Measurements from ENCODE around the gene PRDM16. TPM values are rescaled to one million over a fixed set of nuclear protein-coding genes. Genes with fewer than 3 reads are reported as not detected.

Gene PRDM16
- total RNA-seq, 4 donors from 2014 or later: 15.7 to 54.3 (median 27.6) TPM

DNA sequence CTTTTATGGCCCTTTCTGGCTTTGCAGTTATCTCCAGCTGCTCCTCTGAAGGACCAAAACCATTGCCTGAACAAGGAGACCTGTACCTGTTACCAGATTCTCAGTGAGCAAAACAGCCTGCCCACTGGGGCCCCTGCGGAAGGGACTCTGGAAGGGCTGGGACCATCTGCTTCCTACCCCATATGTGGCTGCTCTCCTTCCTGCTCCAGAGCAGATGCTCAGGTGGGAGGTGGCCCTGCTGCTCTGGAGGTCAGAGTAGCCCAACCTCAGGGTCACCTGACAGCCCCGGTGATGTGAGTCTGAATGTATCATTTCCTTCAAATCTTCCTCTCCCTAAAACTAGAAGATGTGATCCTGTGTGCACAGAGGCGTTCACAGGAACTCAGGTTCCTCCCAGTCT is 33.6 kb downstream of the PRDM16 start:
- WGBS, 2 donors: 92 to 100% methylated on average over 1 to 3 of the region's 3 CpGs
- Histone ChIP-seq H3K27ac (no peak overlapping the region), H3K27me3 (no peaks in the 10 kb centered on the region)

DNA sequence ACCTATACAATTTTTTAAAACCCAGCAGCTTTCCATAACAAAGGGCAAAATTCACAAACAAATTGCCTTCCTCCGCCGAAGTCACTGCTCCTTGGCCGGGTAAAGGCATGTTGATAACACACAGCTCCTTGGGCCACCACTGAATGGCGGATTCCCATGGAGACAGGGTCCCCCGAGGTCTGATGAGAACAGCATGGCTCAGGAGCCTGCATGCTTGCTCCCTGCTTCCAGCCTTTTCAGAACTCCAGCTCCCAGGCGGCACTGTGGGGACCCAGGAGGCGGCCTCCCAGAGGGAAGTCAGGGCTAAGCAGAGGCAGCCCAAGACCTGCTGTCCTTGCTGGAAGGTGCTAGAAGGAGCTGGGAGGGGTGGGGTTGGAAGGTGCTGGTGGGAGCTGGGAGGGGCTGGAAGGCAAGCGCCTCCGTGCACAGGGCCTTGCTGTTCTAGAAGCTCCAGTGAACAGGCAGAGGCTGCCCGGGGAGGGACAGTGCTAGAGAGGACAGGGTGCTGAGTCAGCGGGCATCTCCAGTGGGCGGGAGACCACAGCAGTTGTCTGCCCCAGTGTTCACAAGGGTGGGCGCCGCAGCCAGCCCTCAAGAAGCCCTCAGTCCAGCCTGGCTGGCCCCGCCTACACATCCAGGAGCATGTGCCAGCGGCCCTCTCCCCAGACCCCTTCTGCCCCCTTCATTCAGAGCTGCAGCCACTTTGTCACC is 35.1 kb downstream of the PRDM16 start:
- Histone ChIP-seq H3K27ac (peak overlapping the region in 1 of 3 donors; percentile 17), H3K36me3 (no peaks in the 10 kb centered on the region), H3K27me3 (no peaks in the 10 kb centered on the region), H3K4me1 (peaks cover 7 to 23% of the 10 kb centered on the region in 2 donors), H3K9me3 (no peaks in the 10 kb centered on the region), H3K4me3 (replicated peaks in 1 of 3) (no peak overlapping the region)
- intact Hi-C loops (cut with DNase I): no loop called here
- no peak for TF ChIP-seq POLR2A (IDR thresholded peaks at IDR 0.05)
- TF ChIP-seq, protein P1, sequence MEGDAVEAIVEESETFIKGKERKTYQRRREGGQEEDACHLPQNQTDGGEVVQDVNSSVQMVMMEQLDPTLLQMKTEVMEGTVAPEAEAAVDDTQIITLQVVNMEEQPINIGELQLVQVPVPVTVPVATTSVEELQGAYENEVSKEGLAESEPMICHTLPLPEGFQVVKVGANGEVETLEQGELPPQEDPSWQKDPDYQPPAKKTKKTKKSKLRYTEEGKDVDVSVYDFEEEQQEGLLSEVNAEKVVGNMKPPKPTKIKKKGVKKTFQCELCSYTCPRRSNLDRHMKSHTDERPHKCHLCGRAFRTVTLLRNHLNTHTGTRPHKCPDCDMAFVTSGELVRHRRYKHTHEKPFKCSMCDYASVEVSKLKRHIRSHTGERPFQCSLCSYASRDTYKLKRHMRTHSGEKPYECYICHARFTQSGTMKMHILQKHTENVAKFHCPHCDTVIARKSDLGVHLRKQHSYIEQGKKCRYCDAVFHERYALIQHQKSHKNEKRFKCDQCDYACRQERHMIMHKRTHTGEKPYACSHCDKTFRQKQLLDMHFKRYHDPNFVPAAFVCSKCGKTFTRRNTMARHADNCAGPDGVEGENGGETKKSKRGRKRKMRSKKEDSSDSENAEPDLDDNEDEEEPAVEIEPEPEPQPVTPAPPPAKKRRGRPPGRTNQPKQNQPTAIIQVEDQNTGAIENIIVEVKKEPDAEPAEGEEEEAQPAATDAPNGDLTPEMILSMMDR (IDR thresholded peaks at IDR 0.05): no peak
- 79 to 88% methylated on average over 13 to 15 of the region's 16 CpGs for WGBS, 2 donors
- DNase-seq: peak; percentile 36 to 42

More for the DNA sequence above, 33.6 kb downstream of the PRDM16 start:
- Histone ChIP-seq H3K4me3 (replicated peaks in 1 of 3) (no peak overlapping the region), H3K36me3 (no peaks in the 10 kb centered on the region), H3K9me3 (no peaks in the 10 kb centered on the region), H3K4me1 (peaks cover 13 to 29% of the 10 kb centered on the region in 2 donors)
- no peak for DNase-seq
- TF ChIP-seq, protein P1 (IDR thresholded peaks at IDR 0.05): no peak
- TF ChIP-seq POLR2A (IDR thresholded peaks at IDR 0.05): no peak
- intact Hi-C loops (cut with DNase I): no loop called here

DNA sequence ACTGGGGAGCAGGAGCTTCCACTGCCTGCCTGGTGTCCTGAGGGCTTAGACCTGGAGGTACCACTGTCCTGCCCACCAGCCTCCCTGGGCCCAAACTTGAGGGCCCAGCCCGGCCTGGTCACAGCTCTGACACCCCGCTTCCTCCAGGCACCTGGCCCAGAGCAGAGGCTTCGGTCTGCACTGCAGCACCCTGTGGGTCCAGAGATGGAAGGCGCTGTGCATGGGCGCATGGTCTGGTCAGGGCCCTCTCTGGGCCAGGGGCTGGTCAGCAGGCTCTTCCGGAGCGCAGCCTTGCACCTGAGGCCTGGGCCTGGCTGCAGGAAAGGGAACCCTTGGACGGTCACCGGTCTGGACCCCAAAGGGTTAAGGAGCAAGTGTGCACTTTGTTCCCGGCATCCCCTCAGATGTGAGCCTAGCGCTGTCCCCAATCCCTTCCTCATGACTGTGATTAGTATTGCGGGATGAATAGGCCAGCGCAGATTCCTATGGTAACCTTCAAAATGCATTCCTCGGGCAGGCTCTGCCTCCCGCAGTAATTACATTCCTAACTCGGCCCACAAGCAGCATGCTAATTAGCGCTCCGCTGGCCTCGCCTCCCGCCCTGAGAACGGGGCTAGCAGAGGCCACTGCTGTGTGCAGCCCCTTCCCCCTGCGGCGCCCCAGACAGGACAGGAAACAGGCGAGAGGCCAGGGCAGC is 36.3 kb downstream of the PRDM16 start:
- WGBS, 2 donors: 65 to 76% methylated on average over 13 to 18 of the region's 24 CpGs
- DNase-seq: peak in 1 of 2 donors; percentile 25
- H3K27ac ChIP-seq: no peak overlapping the region
- H3K9me3 ChIP-seq: no peaks in the 10 kb centered on the region
- intact Hi-C loops (cut with DNase I): no loop called here
- H3K36me3 ChIP-seq: no peaks in the 10 kb centered on the region
- TF ChIP-seq, protein P1 (IDR thresholded peaks at IDR 0.05): no peak
- no peak for TF ChIP-seq POLR2A (IDR thresholded peaks at IDR 0.05)
- peaks cover 7 to 23% of the 10 kb centered on the region in 2 donors for H3K4me1 ChIP-seq
- H3K4me3 ChIP-seq (replicated peaks in 1 of 3): no peak overlapping the region
- no peaks in the 10 kb centered on the region for H3K27me3 ChIP-seq

DNA sequence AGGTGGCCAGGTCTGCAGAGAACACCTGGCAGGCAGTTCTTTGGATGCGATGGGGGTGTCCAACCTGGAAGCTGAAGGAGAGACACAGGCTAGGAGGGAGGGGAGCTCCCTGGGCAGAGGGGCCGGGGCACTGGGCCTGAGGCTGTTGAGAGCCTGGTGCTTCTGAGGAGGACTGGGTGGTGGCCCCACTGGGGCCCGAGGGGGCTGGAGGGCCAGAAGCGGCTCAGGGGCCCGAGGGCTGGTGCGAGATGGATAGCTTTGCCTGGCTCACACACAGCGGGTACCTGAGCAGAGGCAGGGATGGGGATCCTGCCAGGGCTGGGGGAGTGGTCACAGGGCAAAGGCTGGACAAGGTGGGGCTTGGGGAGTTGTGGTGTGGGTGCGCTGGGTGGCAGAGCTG is 37.2 kb downstream of the PRDM16 start:
- no peak for DNase-seq

More for the DNA sequence above, 37.2 kb downstream of the PRDM16 start:
- 91 to 95% methylated on average over 7 to 8 of the region's 8 CpGs for WGBS, 2 donors
- no peaks in the 10 kb centered on the region for H3K9me3 ChIP-seq
- H3K4me3 ChIP-seq (replicated peaks in 1 of 3): no peak overlapping the region
- no peak overlapping the region for H3K27ac ChIP-seq
- intact Hi-C loops (cut with DNase I): no loop called here
- TF ChIP-seq, protein P1 (IDR thresholded peaks at IDR 0.05): no peak
- TF ChIP-seq POLR2A (IDR thresholded peaks at IDR 0.05): no peak
- H3K4me1 ChIP-seq: peaks cover 7 to 23% of the 10 kb centered on the region in 2 donors
- no peaks in the 10 kb centered on the region for H3K27me3 ChIP-seq
- H3K36me3 ChIP-seq: no peaks in the 10 kb centered on the region

Data from thyroid gland (tissue), 4 donors.